ENCODE results near the gene USF3. TPM values are rescaled to one million over a fixed set of nuclear protein-coding genes. Genes with fewer than 3 reads are reported as not detected.

The USF3 gene
- total RNA-seq, 4 donors from 2014 or later: 14.2 to 27.1 (median 21.4) TPM

DNA sequence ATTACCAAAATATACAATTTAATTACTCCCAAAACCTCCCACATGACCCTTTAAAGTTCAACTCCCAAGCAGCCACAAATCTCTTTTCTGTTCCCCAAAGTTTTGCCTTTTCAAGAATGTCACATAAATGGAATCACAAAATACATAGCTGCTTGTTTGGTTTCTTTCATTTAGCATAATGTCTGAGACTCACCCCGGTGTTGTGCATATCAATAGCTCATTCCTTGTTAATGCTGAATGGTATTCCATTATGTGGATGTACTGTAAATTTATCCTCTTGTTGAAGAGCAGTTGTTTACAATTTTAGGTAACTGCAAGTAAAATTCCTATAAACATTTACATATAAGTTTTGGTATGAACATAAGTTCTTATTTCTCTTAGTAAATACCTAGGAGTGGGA is 34.1 kb upstream of the USF3 start:
- TF ChIP-seq POLR2A (IDR thresholded peaks at IDR 0.05): no peak
- TF ChIP-seq, protein P1, sequence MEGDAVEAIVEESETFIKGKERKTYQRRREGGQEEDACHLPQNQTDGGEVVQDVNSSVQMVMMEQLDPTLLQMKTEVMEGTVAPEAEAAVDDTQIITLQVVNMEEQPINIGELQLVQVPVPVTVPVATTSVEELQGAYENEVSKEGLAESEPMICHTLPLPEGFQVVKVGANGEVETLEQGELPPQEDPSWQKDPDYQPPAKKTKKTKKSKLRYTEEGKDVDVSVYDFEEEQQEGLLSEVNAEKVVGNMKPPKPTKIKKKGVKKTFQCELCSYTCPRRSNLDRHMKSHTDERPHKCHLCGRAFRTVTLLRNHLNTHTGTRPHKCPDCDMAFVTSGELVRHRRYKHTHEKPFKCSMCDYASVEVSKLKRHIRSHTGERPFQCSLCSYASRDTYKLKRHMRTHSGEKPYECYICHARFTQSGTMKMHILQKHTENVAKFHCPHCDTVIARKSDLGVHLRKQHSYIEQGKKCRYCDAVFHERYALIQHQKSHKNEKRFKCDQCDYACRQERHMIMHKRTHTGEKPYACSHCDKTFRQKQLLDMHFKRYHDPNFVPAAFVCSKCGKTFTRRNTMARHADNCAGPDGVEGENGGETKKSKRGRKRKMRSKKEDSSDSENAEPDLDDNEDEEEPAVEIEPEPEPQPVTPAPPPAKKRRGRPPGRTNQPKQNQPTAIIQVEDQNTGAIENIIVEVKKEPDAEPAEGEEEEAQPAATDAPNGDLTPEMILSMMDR (IDR thresholded peaks at IDR 0.05): no peak
- no peak overlapping the region for H3K4me3 ChIP-seq
- no peaks in the 10 kb centered on the region for H3K36me3 ChIP-seq
- no peak for DNase-seq
- intact Hi-C loops (cut with DNase I; ENCODE audit: low total_unique reads): no loop called here
- H3K4me1 ChIP-seq: no peaks in the 10 kb centered on the region
- H3K27ac ChIP-seq: no peak overlapping the region
- H3K27me3 ChIP-seq: no peaks in the 10 kb centered on the region
- H3K9me3 ChIP-seq: no peaks in the 10 kb centered on the region

DNA sequence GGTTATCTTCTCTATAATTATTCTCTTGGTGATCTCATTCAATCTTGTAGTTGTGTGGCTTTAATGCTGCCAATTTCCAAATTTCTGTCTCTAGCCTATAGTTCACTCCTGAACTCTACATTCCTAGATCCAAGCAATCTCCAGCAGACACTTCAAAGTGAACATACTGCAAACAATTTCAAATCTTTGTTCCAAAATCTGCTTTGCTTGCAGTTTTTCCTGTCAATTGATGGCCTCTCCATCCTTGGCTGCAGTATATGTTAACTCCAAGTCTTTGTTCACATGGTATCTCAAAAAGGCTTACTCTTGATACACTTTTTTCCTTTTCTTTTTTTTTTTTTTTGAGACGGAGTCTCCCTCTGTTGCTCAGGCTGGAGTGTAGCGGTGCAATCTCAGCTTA is 32.2 kb upstream of the USF3 start:
- intact Hi-C loops (cut with DNase I; ENCODE audit: low total_unique reads): no loop called here
- no peak for DNase-seq
- Histone ChIP-seq H3K9me3 (no peaks in the 10 kb centered on the region), H3K4me1 (no peaks in the 10 kb centered on the region), H3K27ac (no peak overlapping the region), H3K36me3 (no peaks in the 10 kb centered on the region), H3K4me3 (no peak overlapping the region), H3K27me3 (no peaks in the 10 kb centered on the region)
- TF ChIP-seq POLR2A (IDR thresholded peaks at IDR 0.05): no peak
- TF ChIP-seq, protein P1 (IDR thresholded peaks at IDR 0.05): no peak

DNA sequence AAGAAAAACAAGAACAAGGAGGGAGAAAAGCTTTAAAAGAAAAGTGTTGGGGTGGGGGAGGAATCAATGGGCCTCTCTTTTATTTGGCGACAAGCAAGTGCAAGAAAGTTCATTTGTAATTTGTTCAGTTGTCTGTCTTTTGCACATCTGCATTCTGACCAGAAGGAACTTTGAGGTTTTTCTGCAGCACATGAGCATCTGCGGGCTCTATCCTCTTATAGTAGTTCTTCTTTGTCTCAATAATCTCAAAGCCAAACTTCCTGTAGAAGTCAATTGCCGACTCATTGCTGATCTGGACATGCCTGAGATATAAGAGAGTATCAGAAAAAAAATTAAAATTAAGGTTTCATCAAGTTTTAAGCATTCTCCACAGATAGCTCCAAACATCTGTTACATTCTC is 25.2 kb upstream of the USF3 start:
- no peaks in the 10 kb centered on the region for H3K36me3 ChIP-seq

GRCh38 chr3:113719758-113720157 is 23.3 kb upstream of the USF3 start:
- no peaks in the 10 kb centered on the region for H3K36me3 ChIP-seq
- peaks cover 0 to 5% of the 10 kb centered on the region in 2 donors for H3K4me1 ChIP-seq
- H3K9me3 ChIP-seq: no peaks in the 10 kb centered on the region
- H3K4me3 ChIP-seq: no peak overlapping the region
- H3K27ac ChIP-seq: no peak overlapping the region
- TF ChIP-seq, protein P1 (IDR thresholded peaks at IDR 0.05): no peak
- no peak for TF ChIP-seq POLR2A (IDR thresholded peaks at IDR 0.05)
- no peaks in the 10 kb centered on the region for H3K27me3 ChIP-seq
- DNase-seq: no peak
- intact Hi-C loops (cut with DNase I; ENCODE audit: low total_unique reads): no loop called here

More for the DNA sequence above, 25.2 kb upstream of the USF3 start:
- intact Hi-C loops (cut with DNase I; ENCODE audit: low total_unique reads): no loop called here
- Histone ChIP-seq H3K27me3 (no peaks in the 10 kb centered on the region), H3K4me1 (peaks cover 0 to 5% of the 10 kb centered on the region in 2 donors), H3K9me3 (no peaks in the 10 kb centered on the region), H3K4me3 (no peak overlapping the region), H3K27ac (no peak overlapping the region)
- TF ChIP-seq, protein P1 (IDR thresholded peaks at IDR 0.05): no peak
- TF ChIP-seq POLR2A (IDR thresholded peaks at IDR 0.05): no peak
- no peak for DNase-seq

GRCh38 chr3:113719294-113719693 is 22.9 kb upstream of the USF3 start:
- H3K4me3 ChIP-seq: no peak overlapping the region
- intact Hi-C loops (cut with DNase I; ENCODE audit: low total_unique reads): no loop called here
- TF ChIP-seq, protein P1 (IDR thresholded peaks at IDR 0.05): no peak
- no peak for TF ChIP-seq POLR2A (IDR thresholded peaks at IDR 0.05)
- H3K27ac ChIP-seq: no peak overlapping the region
- H3K36me3 ChIP-seq: no peaks in the 10 kb centered on the region
- DNase-seq: no peak
- peaks cover 0 to 5% of the 10 kb centered on the region in 2 donors for H3K4me1 ChIP-seq
- no peaks in the 10 kb centered on the region for H3K9me3 ChIP-seq
- H3K27me3 ChIP-seq: no peaks in the 10 kb centered on the region

All from uterus (tissue), 4 donors.